ENCODE measurements around the gene OR2V2. TPM values are rescaled to one million over a fixed set of nuclear protein-coding genes. Genes with fewer than 3 reads are reported as not detected.

OR2V2 gene
- total and polyA plus RNA-seq, 4 donors, result not detected

GRCh38 chr5:181181650-181182565 is 34.5 kb downstream of the OR2V2 start:
- Histone ChIP-seq H3K4me1 (ENCODE audit: control insufficient read depth in 4 of 4, insufficient read depth in 4 of 4, low read length in 3 of 4) (peaks cover 0 to 11% (median 0%) of the 10 kb centered on the region in 4 donors), H3K27ac (ENCODE audit: low read depth in 1 of 2, low read length in 2 of 2) (no peak overlapping the region), H3K27me3 (ENCODE audit: control insufficient read depth in 4 of 4, insufficient read depth in 4 of 4, low read length in 3 of 4) (no peaks in the 10 kb centered on the region), H3K4me3 (ENCODE audit: low read depth in 1 of 3, low read length in 3 of 3) (no peak overlapping the region), H3K9me3 (ENCODE audit: control insufficient read depth in 4 of 4, low read length in 3 of 4) (no peaks in the 10 kb centered on the region), H3K36me3 (ENCODE audit: control insufficient read depth in 4 of 4, insufficient read depth in 3 of 4, low read depth in 1 of 4, low read length in 3 of 4) (no peaks in the 10 kb centered on the region), H3K9ac (ENCODE audit: low read depth in 1 of 2, low read length in 2 of 2) (no peak overlapping the region)
- peak; percentile 70 for TF ChIP-seq CTCF (IDR thresholded peaks at IDR 0.05; ENCODE audit: low read depth, low read length, missing input control)
- no peak for TF ChIP-seq HNF4A (conservative IDR thresholded peaks at IDR 0.05)
- TF ChIP-seq RAD21 (IDR thresholded peaks at IDR 0.05), result peak; percentile 92 to 94
- no peak for TF ChIP-seq EGR1 (IDR thresholded peaks at IDR 0.05; ENCODE audit: low read depth in 2 of 2)
- WGBS, result 41% methylated on average over 25 of the region's 25 CpGs
- peak; percentile 54 for DNase-seq (ENCODE audit: low spot score)

- Histone ChIP-seq H3K27ac (ENCODE audit: low read depth in 1 of 2, low read length in 2 of 2) (no peak overlapping the region), H3K36me3 (ENCODE audit: control insufficient read depth in 4 of 4, insufficient read depth in 3 of 4, low read depth in 1 of 4, low read length in 3 of 4) (no peaks in the 10 kb centered on the region), H3K9me3 (ENCODE audit: control insufficient read depth in 4 of 4, low read length in 3 of 4) (no peaks in the 10 kb centered on the region), H3K4me1 (ENCODE audit: control insufficient read depth in 4 of 4, insufficient read depth in 4 of 4, low read length in 3 of 4) (peaks cover 0 to 11% (median 0%) of the 10 kb centered on the region in 4 donors), H3K4me3 (ENCODE audit: low read depth in 1 of 3, low read length in 3 of 3) (no peak overlapping the region), H3K27me3 (ENCODE audit: control insufficient read depth in 4 of 4, insufficient read depth in 4 of 4, low read length in 3 of 4) (no peaks in the 10 kb centered on the region), H3K9ac (ENCODE audit: low read depth in 1 of 2, low read length in 2 of 2) (no peak overlapping the region)
- TF ChIP-seq HNF4A (conservative IDR thresholded peaks at IDR 0.05) (no peak), ATF3 (IDR thresholded peaks at IDR 0.05) (no peak), RXRA (IDR thresholded peaks at IDR 0.05) (no peak)
- 62% methylated on average over 12 of the region's 12 CpGs for WGBS
- DNase-seq (ENCODE audit: low spot score), result no peak
These were observed 35.3 kb downstream of the OR2V2 start for GRCh38 chr5:181182651-181183050.

- Histone ChIP-seq H3K9me3 (ENCODE audit: control insufficient read depth in 4 of 4, low read length in 3 of 4) (no peaks in the 10 kb centered on the region), H3K27ac (ENCODE audit: low read depth in 1 of 2, low read length in 2 of 2) (no peak overlapping the region), H3K4me1 (ENCODE audit: control insufficient read depth in 4 of 4, insufficient read depth in 4 of 4, low read length in 3 of 4) (peaks cover 0 to 26% (median 14%) of the 10 kb centered on the region in 4 donors), H3K4me3 (ENCODE audit: low read depth in 1 of 3, low read length in 3 of 3) (no peak overlapping the region), H3K9ac (ENCODE audit: low read depth in 1 of 2, low read length in 2 of 2) (no peak overlapping the region), H3K36me3 (ENCODE audit: control insufficient read depth in 4 of 4, insufficient read depth in 3 of 4, low read depth in 1 of 4, low read length in 3 of 4) (no peaks in the 10 kb centered on the region), H3K27me3 (ENCODE audit: control insufficient read depth in 4 of 4, insufficient read depth in 4 of 4, low read length in 3 of 4) (no peaks in the 10 kb centered on the region)
- WGBS, result 82% methylated on average over 16 of the region's 16 CpGs
- no peak for DNase-seq (ENCODE audit: low spot score)
- TF ChIP-seq EGR1 (IDR thresholded peaks at IDR 0.05; ENCODE audit: low read depth in 2 of 2) (no peak), GABPA (IDR thresholded peaks at IDR 0.05 in 1 of 2, conservative IDR thresholded peaks at IDR 0.05 in 1 of 2) (no peak), HNF4G (IDR thresholded peaks at IDR 0.05) (no peak), JUND (IDR thresholded peaks at IDR 0.05) (no peak), MAX (IDR thresholded peaks at IDR 0.05) (no peak), CTCF (IDR thresholded peaks at IDR 0.05; ENCODE audit: low read depth, low read length, missing input control) (no peak), HNF4A (conservative IDR thresholded peaks at IDR 0.05) (no peak), ZBTB33 (IDR thresholded peaks at IDR 0.05) (no peak), RAD21 (IDR thresholded peaks at IDR 0.05) (no peak), NR2F2 (IDR thresholded peaks at IDR 0.05) (no peak), TAF1 (conservative IDR thresholded peaks at IDR 0.05) (no peak), SP1 (IDR thresholded peaks at IDR 0.05) (no peak), RXRA (IDR thresholded peaks at IDR 0.05) (no peak), REST (IDR thresholded peaks at IDR 0.05) (no peak)
These were observed 37.4 kb downstream of the OR2V2 start for GRCh38 chr5:181184845-181185216.

Data from liver (tissue), 9 donors.